H9 (cell line): ENCODE data around the gene ITSN2. TPM values are rescaled to one million over a fixed set of nuclear protein-coding genes. Genes with fewer than 3 reads are reported as not detected.

Source experiments
- DNase-seq: peaks from one replicate; pipeline ENCODE4 v3.0.0-alpha.2; 2017
- H2AFZ ChIP-seq: one replicate; pipeline ENCODE4 v1.6.1; 2013; ENCODE audit warnings: mild to moderate bottlenecking, low read length, control low read depth, moderate library complexity
- H2AK5ac ChIP-seq: 2 replicates; pipeline ENCODE4 v1.6.1; 2013; ENCODE audit warnings: low read length, control low read depth, mixed read lengths; ENCODE audit not compliant: insufficient read length
- H2BK120ac ChIP-seq: one replicate; pipeline ENCODE4 v1.6.1; 2013; ENCODE audit warnings: low read depth, mild to moderate bottlenecking, low read length, control low read depth, inconsistent platforms; ENCODE audit not compliant: poor library complexity, severe bottlenecking
- H2BK12ac ChIP-seq: 2 replicates; pipeline ENCODE4 v1.6.1; 2013; ENCODE audit warnings: low read length, control low read depth, mixed read lengths, low read depth; ENCODE audit not compliant: insufficient read length
- H2BK15ac ChIP-seq: 2 replicates; pipeline ENCODE4 v1.6.1; 2013; ENCODE audit warnings: low read depth, low read length, control low read depth
- H2BK20ac ChIP-seq: one replicate; pipeline ENCODE4 v1.6.1; 2013; ENCODE audit warnings: low read depth, mild to moderate bottlenecking, low read length, control low read depth, inconsistent platforms; ENCODE audit not compliant: poor library complexity, severe bottlenecking
- H2BK5ac ChIP-seq: 2 replicates; pipeline ENCODE4 v1.6.1; 2013; ENCODE audit warnings: low read length, control low read depth, mixed read lengths; ENCODE audit not compliant: insufficient read length
- H3K14ac ChIP-seq: 2 replicates; pipeline ENCODE4 v1.6.1; 2013; ENCODE audit warnings: low read length, control low read depth; ENCODE audit not compliant: insufficient read depth
- H3K18ac ChIP-seq: 2 replicates; pipeline ENCODE4 v1.6.1; 2013; ENCODE audit warnings: low read depth, mild to moderate bottlenecking, mixed read lengths, low read length, control low read depth; ENCODE audit not compliant: insufficient read length
- H3K23ac ChIP-seq: 2 replicates; pipeline ENCODE4 v1.6.1; 2013; ENCODE audit warnings: low read length, control low read depth, mixed read lengths, low read depth; ENCODE audit not compliant: insufficient read length
- H3K23me2 ChIP-seq: 2 replicates; pipeline ENCODE4 v1.6.1; 2013; ENCODE audit warnings: low read depth, mild to moderate bottlenecking, mixed read lengths, low read length, control low read depth; ENCODE audit not compliant: insufficient read length, poor library complexity, severe bottlenecking
- H3K27ac ChIP-seq: 2 replicates; pipeline ENCODE4 v1.5.1; 2013; ENCODE audit warnings: low read length, control low read depth, mixed read lengths, low read depth; ENCODE audit not compliant: insufficient read length
- H3K27me3 ChIP-seq: 2 replicates; pipeline ENCODE4 v1.6.1; 2013; ENCODE audit warnings: low read length, control low read depth, inconsistent platforms; ENCODE audit not compliant: insufficient read depth
- H3K4ac ChIP-seq: 2 replicates; pipeline ENCODE4 v1.6.1; 2013; ENCODE audit warnings: low read depth, mild to moderate bottlenecking, control low read depth, inconsistent platforms, low read length, moderate library complexity
- H3K4me1 ChIP-seq: 2 replicates; pipeline ENCODE4 v1.6.1; 2013; ENCODE audit warnings: low read length, control low read depth, inconsistent platforms; ENCODE audit not compliant: insufficient read depth
- H3K4me2 ChIP-seq: 2 replicates; pipeline ENCODE4 v1.6.1; 2013; ENCODE audit warnings: low read length, control low read depth, mixed read lengths; ENCODE audit not compliant: insufficient read length, insufficient read depth
- H3K56ac ChIP-seq: 2 replicates; pipeline ENCODE4 v1.6.1; 2013; ENCODE audit warnings: low read depth, mild to moderate bottlenecking, mixed read lengths, low read length, control low read depth; ENCODE audit not compliant: insufficient read length
- H3K79me1 ChIP-seq: 2 replicates; pipeline ENCODE4 v1.6.1; 2013; ENCODE audit warnings: low read depth, mild to moderate bottlenecking, moderate library complexity, low read length, control low read depth, inconsistent platforms; ENCODE audit not compliant: insufficient read depth, poor library complexity, severe bottlenecking
- H3K79me2 ChIP-seq: 2 replicates; pipeline ENCODE4 v1.6.1; 2013; ENCODE audit warnings: low read length, control low read depth, inconsistent platforms; ENCODE audit not compliant: insufficient read depth
- H3K9ac ChIP-seq: 2 replicates; pipeline ENCODE4 v1.6.1; 2013; ENCODE audit warnings: low read length, control low read depth, mixed read lengths; ENCODE audit not compliant: insufficient read length; ENCODE audit errors: extremely low read depth
- H3K9me3 ChIP-seq: one replicate; pipeline ENCODE4 v1.6.1; 2013; ENCODE audit warnings: low read depth, low read length, inconsistent platforms; ENCODE audit not compliant: control insufficient read depth
- H3T11ph ChIP-seq: one replicate; pipeline ENCODE4 v1.6.1; 2013; ENCODE audit warnings: mild to moderate bottlenecking, low read length, control low read depth, inconsistent platforms
- H4K20me1 ChIP-seq: one replicate; pipeline ENCODE4 v1.6.1; 2013; ENCODE audit not compliant: control insufficient read depth, insufficient read length, insufficient read depth
- H4K5ac ChIP-seq: 2 replicates; pipeline ENCODE4 v1.6.1; 2013; ENCODE audit warnings: low read depth, mild to moderate bottlenecking, mixed read lengths, low read length, control low read depth; ENCODE audit not compliant: insufficient read length
- H4K8ac ChIP-seq: replicated peaks from 2 replicates; pipeline ENCODE4 v1.6.1; 2013; ENCODE audit warnings: low read length, control low read depth, mixed read lengths, low read depth; ENCODE audit not compliant: insufficient read length
- H4K91ac ChIP-seq: 2 replicates; pipeline ENCODE4 v1.6.1; 2013; ENCODE audit warnings: low read depth, mild to moderate bottlenecking, moderate library complexity, mixed read lengths, low read length, control low read depth; ENCODE audit not compliant: insufficient read length
- H3K27ac Mint-ChIP-seq, 3 experiments: 2 replicates in 2 of 3; 3 replicates in 1 of 3; pipeline ENCODE4 v1.8.0; 2020 to 2021; ENCODE audit warnings: mixed read lengths in 3 of 3, mild to moderate bottlenecking in 1 of 3, moderate library complexity in 1 of 3
- H3K27me3 Mint-ChIP-seq: 2 replicates; pipeline ENCODE4 v1.8.0; 2021; ENCODE audit warnings: low read depth, mild to moderate bottlenecking, moderate library complexity, mixed read lengths
- H3K36me3 Mint-ChIP-seq, 3 experiments: 2 replicates in 2 of 3; 3 replicates in 1 of 3; pipeline ENCODE4 v1.8.0; 2020 to 2021; ENCODE audit warnings: low read depth in 3 of 3, mixed read lengths in 3 of 3; ENCODE audit not compliant: insufficient read depth in 1 of 3
- H3K4me1 Mint-ChIP-seq, 2 experiments: 2 replicates each; pipeline ENCODE4 v1.8.0; 2020; ENCODE audit warnings: mixed read lengths in 2 of 2
- H3K4me3 Mint-ChIP-seq, 2 experiments: 2 replicates in 1 of 2; 3 replicates in 1 of 2; pipeline ENCODE4 v1.8.0; 2020 to 2021; ENCODE audit warnings: mild to moderate bottlenecking in 2 of 2, mixed read lengths in 2 of 2, moderate library complexity in 1 of 2
- H3K9me3 Mint-ChIP-seq, 2 experiments: 2 replicates in 1 of 2; 3 replicates in 1 of 2; pipeline ENCODE4 v1.8.0; 2020; ENCODE audit warnings: mild to moderate bottlenecking in 2 of 2, mixed read lengths in 2 of 2, moderate library complexity in 1 of 2
- CTCF ChIP-seq: fragments of 200-600 bp; sonication (generic); conservative IDR thresholded peaks from 3 replicates; pipeline ENCODE4 v1.8.0; 2021; ENCODE audit warnings: antibody characterized with exemption, mild to moderate bottlenecking
- WGBS: extraction: QIAGEN DNeasy Blood & Tissue Kit; methylation state at CpG from one replicate; pipeline ENCODE4 v1.1.7; 2013; ENCODE audit warnings: missing lambda C conversion rate, low lambda C conversion rate, mixed read lengths; ENCODE audit not compliant: insufficient read length; ENCODE audit errors: extremely low coverage; 5-methylcytosine and 5-hydroxymethylcytosine counted together
- total RNA-seq: library from RNA; stranded (reverse); gene quantifications from 2 replicates; pipeline ENCODE4 v1.2.1, GENCODE V29; 2021

Gene ITSN2
- total RNA-seq, 1 experiment from 2014 or later, result 17.0 TPM

GRCh38 chr2:24158131-24158530 lies 202.2 kb downstream of the ITSN2 start:
- H3K79me2 ChIP-seq, result no peaks in the 10 kb centered on the region
- H3K27ac ChIP-seq, result no peak overlapping the region
- H2AFZ ChIP-seq, result no peak overlapping the region
- no peaks in the 10 kb centered on the region for H3K23me2 ChIP-seq
- H3K9ac ChIP-seq, result no peak overlapping the region
- WGBS, result no CpG with 5 or more reads among the region's 5 CpGs
- Mint-ChIP-seq H3K27ac (no peak overlapping the region), H3K4me3 (no peak overlapping the region), H3K4me1 (no peaks in the 10 kb centered on the region), H3K36me3 (peaks cover 0 to 5% (median 0%) of the 10 kb centered on the region in 3 experiments; a peak in 3 of 7 replicates), H3K27me3 (no peaks in the 10 kb centered on the region), H3K9me3 (peaks cover 8 to 14% of the 10 kb centered on the region in 2 experiments; a peak in 4 of 5 replicates)
- H3T11ph ChIP-seq, result no peak overlapping the region
- no peak overlapping the region for H3K56ac ChIP-seq
- no peak overlapping the region for H2BK12ac ChIP-seq
- H2AK5ac ChIP-seq, result no peak overlapping the region
- no peak overlapping the region for H4K8ac ChIP-seq
- H4K91ac ChIP-seq, result no peak overlapping the region
- H3K18ac ChIP-seq, result no peak overlapping the region
- H4K20me1 ChIP-seq, result no peaks in the 10 kb centered on the region
- H3K4me1 ChIP-seq, result no peaks in the 10 kb centered on the region
- H2BK5ac ChIP-seq, result no peak overlapping the region
- no peaks in the 10 kb centered on the region for H3K27me3 ChIP-seq
- H2BK20ac ChIP-seq, result no peak overlapping the region
- H3K79me1 ChIP-seq, result no peaks in the 10 kb centered on the region
- no peak for TF ChIP-seq CTCF
- H2BK120ac ChIP-seq, result no peak overlapping the region
- H3K4ac ChIP-seq, result no peak overlapping the region
- DNase-seq, result no peak
- H3K14ac ChIP-seq, result no peak overlapping the region
- H2BK15ac ChIP-seq, result no peak overlapping the region
- H4K5ac ChIP-seq, result no peak overlapping the region
- no peaks in the 10 kb centered on the region for H3K9me3 ChIP-seq
- H3K4me2 ChIP-seq, result no peak overlapping the region
- no peak overlapping the region for H3K23ac ChIP-seq
